NB4 (cell line): Measurements from ENCODE around the gene PLXDC2.

ENCODE experiments used
- POLR2A ChIP-seq: IDR thresholded peaks from 2 replicates; pipeline ENCODE4 v1.6.1; 2011; ENCODE audit warnings: mild to moderate bottlenecking; ENCODE audit not compliant: insufficient read length; ENCODE audit errors: extremely low read depth
- TF ChIP-seq, protein P1 (sequence below): IDR thresholded peaks from one replicate; pipeline ENCODE4 v1.5.1; 2012; ENCODE audit warnings: low read depth, low read length

GRCh38 chr10:20288060-20288459 is 471.8 kb downstream of the PLXDC2 start:
- TF ChIP-seq, protein P1, sequence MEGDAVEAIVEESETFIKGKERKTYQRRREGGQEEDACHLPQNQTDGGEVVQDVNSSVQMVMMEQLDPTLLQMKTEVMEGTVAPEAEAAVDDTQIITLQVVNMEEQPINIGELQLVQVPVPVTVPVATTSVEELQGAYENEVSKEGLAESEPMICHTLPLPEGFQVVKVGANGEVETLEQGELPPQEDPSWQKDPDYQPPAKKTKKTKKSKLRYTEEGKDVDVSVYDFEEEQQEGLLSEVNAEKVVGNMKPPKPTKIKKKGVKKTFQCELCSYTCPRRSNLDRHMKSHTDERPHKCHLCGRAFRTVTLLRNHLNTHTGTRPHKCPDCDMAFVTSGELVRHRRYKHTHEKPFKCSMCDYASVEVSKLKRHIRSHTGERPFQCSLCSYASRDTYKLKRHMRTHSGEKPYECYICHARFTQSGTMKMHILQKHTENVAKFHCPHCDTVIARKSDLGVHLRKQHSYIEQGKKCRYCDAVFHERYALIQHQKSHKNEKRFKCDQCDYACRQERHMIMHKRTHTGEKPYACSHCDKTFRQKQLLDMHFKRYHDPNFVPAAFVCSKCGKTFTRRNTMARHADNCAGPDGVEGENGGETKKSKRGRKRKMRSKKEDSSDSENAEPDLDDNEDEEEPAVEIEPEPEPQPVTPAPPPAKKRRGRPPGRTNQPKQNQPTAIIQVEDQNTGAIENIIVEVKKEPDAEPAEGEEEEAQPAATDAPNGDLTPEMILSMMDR, result no peak
- TF ChIP-seq POLR2A, result no peak
